ENCODE data around the gene NFXL1.

DNA sequence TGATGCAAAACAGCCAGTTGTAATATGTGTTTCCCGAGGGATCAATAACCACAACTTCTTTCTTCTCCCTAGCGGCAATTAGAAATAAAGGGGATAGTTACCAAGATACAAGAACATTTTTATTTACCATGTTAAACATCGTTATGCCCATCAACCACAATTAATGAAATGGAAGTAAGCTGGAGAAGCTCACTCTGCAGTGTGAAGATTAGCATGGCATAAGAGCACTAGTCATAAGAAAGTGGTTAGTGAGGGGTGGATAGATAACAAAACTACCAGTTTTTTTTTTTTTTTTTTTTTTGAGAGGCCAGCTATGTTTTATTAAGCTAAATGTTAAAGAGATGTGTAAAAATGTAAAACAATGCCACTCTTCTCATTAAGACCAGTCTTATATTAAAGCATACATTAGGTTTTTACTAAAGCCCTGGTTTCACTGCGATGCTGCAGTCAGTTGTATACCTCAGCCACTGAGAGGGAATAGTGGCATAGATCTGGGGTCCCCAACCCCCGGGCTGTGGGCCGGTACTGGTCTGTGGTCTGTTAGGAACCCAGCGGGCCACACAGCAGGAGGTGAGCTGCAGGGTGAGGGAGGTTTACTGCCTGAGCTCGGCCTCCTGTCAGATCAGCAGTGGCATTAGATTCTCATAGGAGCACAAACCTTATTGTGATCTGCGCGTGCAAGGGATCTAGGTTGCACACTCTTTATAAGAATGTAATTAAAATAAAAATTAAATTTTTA, 27.9 kb upstream of the NFXL1 start:
- TF ChIP-seq POLR2A (IDR thresholded peaks at IDR 0.05): no peak
- TF ChIP-seq CTCF (IDR thresholded peaks at IDR 0.05): no peak
